Measurements from ENCODE around the gene TOR4A. TPM values are rescaled to one million over a fixed set of nuclear protein-coding genes. Genes with fewer than 3 reads are reported as not detected.

TOR4A gene
- total and polyA plus RNA-seq, 9 of the 15 experiments (the other 6 are each of a cell fraction or from before 2014, with no cell fraction given) = 3.9 to 49.2 (median 8.8) TPM

DNA sequence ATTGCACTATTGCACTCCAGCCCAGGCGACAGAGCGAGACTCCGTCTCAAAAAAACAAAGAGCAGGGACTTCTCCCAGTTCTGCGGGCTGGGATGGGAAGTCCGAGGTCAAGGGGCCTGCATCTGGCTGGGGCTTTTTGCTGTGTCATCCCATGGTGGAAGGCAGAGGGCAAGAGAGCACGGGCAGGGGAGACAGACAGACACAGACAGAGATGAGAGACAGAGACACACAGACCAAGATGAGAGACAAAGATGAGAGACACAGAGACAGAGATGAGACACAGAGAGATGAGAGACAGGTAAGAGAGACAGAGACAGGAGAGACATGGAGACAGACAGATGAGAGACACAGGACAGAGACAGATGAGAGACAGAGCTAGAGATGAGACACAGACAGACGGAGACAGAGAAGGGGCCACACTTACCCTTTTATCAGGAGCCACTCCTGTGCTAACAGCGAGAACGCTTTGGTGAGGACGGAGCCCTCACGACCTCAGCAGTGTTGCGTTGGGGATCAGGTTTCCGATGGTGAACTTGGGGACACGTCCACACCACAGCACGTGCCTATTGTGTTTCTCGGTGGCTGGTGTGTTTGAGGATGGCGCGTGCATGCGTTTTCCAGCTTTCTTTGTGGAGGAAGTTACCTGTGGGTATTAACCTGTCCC lies 8.9 kb upstream of the TOR4A start (continued):
- TF ChIP-seq CREB1 (IDR thresholded peaks at IDR 0.05) (no peak), CREB1 (CRISPR knock-in tag; IDR thresholded peaks at IDR 0.05) (no peak), ZNF311 (CRISPR knock-in tag; IDR thresholded peaks at IDR 0.05) (peak; percentile 6; the same call in 1 of the 2 replicates), ARID1B (IDR thresholded peaks at IDR 0.05) (peak; percentile 81), FOXJ3 (CRISPR knock-in tag; IDR thresholded peaks at IDR 0.05) (no peak), ATF7 (IDR thresholded peaks at IDR 0.05) (no peak), HCFC1 (IDR thresholded peaks at IDR 0.05; ENCODE audit: low read depth, low read length) (no peak), MTA2 (IDR thresholded peaks at IDR 0.05; ENCODE audit: low read depth) (0 out of 2 replicates have a peak, but pooled peaks have one; percentile 36), TBL1XR1 (IDR thresholded peaks at IDR 0.05; ENCODE audit: low read length in 2 of 2) (0 out of 4 replicates have a peak, but pooled peaks of 1 of the 2 experiments have one; percentile 20), ERF (CRISPR knock-in tag; IDR thresholded peaks at IDR 0.05) (no peak), RB1 (IDR thresholded peaks at IDR 0.05; ENCODE audit: low read depth) (no peak), ZNF589 (CRISPR knock-in tag; IDR thresholded peaks at IDR 0.05; ENCODE audit: low read depth) (0 out of 2 replicates have a peak, but pooled peaks have one; percentile 26), TAL1 (IDR thresholded peaks at IDR 0.05) (0 out of 2 replicates have a peak, but pooled peaks have one; percentile 32), ARHGAP35 (IDR thresholded peaks at IDR 0.05; ENCODE audit: partially characterized antibody) (peak; percentile 63), MIER1 (IDR thresholded peaks at IDR 0.05; ENCODE audit: low read depth) (peak; percentile 69; the same call in 1 of the 2 replicates), GABPA (tag; conservative IDR thresholded peaks at IDR 0.05; ENCODE audit: low read depth) (0 out of 2 replicates have a peak, but pooled peaks have one; percentile 1), MEF2A (IDR thresholded peaks at IDR 0.05; ENCODE audit: control insufficient read depth, low read depth, low read length) (no peak), CBX1 (IDR thresholded peaks at IDR 0.05; ENCODE audit: low read depth) (no peak), ZC3H4 (CRISPR knock-in tag; IDR thresholded peaks at IDR 0.05; ENCODE audit: borderline replicate concordance) (peak; percentile 34; the same call in 1 of the 2 replicates), RUNX1 (IDR thresholded peaks at IDR 0.05; ENCODE audit: low read depth) (no peak), C11orf30 (IDR thresholded peaks at IDR 0.05; ENCODE audit: low read depth) (peak; percentile 97)
- TF ChIP-seq, protein P1, sequence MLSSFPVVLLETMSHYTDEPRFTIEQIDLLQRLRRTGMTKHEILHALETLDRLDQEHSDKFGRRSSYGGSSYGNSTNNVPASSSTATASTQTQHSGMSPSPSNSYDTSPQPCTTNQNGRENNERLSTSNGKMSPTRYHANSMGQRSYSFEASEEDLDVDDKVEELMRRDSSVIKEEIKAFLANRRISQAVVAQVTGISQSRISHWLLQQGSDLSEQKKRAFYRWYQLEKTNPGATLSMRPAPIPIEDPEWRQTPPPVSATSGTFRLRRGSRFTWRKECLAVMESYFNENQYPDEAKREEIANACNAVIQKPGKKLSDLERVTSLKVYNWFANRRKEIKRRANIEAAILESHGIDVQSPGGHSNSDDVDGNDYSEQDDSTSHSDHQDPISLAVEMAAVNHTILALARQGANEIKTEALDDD (IDR thresholded peaks at IDR 0.05) = no peak
- TF ChIP-seq, protein P2, sequence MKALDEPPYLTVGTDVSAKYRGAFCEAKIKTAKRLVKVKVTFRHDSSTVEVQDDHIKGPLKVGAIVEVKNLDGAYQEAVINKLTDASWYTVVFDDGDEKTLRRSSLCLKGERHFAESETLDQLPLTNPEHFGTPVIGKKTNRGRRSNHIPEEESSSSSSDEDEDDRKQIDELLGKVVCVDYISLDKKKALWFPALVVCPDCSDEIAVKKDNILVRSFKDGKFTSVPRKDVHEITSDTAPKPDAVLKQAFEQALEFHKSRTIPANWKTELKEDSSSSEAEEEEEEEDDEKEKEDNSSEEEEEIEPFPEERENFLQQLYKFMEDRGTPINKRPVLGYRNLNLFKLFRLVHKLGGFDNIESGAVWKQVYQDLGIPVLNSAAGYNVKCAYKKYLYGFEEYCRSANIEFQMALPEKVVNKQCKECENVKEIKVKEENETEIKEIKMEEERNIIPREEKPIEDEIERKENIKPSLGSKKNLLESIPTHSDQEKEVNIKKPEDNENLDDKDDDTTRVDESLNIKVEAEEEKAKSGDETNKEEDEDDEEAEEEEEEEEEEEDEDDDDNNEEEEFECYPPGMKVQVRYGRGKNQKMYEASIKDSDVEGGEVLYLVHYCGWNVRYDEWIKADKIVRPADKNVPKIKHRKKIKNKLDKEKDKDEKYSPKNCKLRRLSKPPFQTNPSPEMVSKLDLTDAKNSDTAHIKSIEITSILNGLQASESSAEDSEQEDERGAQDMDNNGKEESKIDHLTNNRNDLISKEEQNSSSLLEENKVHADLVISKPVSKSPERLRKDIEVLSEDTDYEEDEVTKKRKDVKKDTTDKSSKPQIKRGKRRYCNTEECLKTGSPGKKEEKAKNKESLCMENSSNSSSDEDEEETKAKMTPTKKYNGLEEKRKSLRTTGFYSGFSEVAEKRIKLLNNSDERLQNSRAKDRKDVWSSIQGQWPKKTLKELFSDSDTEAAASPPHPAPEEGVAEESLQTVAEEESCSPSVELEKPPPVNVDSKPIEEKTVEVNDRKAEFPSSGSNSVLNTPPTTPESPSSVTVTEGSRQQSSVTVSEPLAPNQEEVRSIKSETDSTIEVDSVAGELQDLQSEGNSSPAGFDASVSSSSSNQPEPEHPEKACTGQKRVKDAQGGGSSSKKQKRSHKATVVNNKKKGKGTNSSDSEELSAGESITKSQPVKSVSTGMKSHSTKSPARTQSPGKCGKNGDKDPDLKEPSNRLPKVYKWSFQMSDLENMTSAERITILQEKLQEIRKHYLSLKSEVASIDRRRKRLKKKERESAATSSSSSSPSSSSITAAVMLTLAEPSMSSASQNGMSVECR (CRISPR knock-in tag; IDR thresholded peaks at IDR 0.05) = no peak
- TF ChIP-seq, protein P3, sequence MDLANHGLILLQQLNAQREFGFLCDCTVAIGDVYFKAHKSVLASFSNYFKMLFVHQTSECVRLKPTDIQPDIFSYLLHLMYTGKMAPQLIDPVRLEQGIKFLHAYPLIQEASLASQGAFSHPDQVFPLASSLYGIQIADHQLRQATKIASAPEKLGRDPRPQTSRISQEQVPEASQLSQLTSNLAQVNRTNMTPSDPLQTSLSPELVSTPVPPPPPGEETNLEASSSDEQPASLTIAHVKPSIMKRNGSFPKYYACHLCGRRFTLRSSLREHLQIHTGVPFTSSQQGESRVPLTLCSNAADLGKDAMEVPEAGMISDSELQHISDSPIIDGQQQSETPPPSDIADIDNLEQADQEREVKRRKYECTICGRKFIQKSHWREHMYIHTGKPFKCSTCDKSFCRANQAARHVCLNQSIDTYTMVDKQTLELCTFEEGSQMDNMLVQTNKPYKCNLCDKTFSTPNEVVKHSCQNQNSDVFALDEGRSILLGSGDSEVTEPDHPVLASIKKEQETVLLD (IDR thresholded peaks at IDR 0.05) = peak; percentile 85
